GM12878 (cell line): Measurements from ENCODE around the gene LAP3. TPM values are rescaled to one million over a fixed set of nuclear protein-coding genes. Genes with fewer than 3 reads are reported as not detected.

Experiments
- ATAC-seq: fragments of 200-7000 bp; cut with Tn5 transposase; 3 replicates; pipeline ENCODE4 v1.9.1; 2020; ENCODE audit warnings: mild to moderate bottlenecking, moderate library complexity
- BruUV-seq: library from RNA; stranded (reverse); fragments of 400-500 nt; replicated peaks from 2 replicates; lab custom pipeline; 2021; lab: Mats Ljungman, UMichigan
- CTCF ChIA-PET: fragments of 300-600 bp; sonication (Branson Sonifier 250); formaldehyde crosslinking; extraction: SDS; loops from one replicate; lab custom pipeline; 2021; ENCODE audit warnings: inconsistent platforms; lab: Yijun Ruan, JAX
- POLR2A ChIA-PET: fragments of 350-600 bp; formaldehyde crosslinking; extraction: SDS; loops from one replicate; lab custom pipeline; 2021; ENCODE audit warnings: inconsistent platforms; lab: Charles Lee
- RAD21 ChIA-PET: fragments of 300-600 bp; sonication (Branson Sonifier 250); formaldehyde crosslinking; loops from one replicate; lab custom pipeline; 2023; ENCODE audit warnings: antibody characterized with exemption; ENCODE audit not compliant: unreplicated experiment; lab: Charles Lee
- SMC1A ChIA-PET: fragments of 300-600 bp; sonication (Branson Sonifier 250); formaldehyde crosslinking; loops from one replicate; lab custom pipeline; 2023; ENCODE audit not compliant: unreplicated experiment, uncharacterized antibody; lab: Charles Lee
- DNase-seq: peaks from one replicate; pipeline ENCODE4 v3.0.0-alpha.2; 2011; ENCODE audit warnings: low read depth, low spot score
- FAIRE-seq: peaks from 3 replicates; lab custom pipeline; 2011; peaks lifted over from hg19 to GRCh38; lab: Jason Lieb, UNC
- H2AFZ ChIP-seq: 2 replicates; pipeline ENCODE4 v1.6.0; 2011; ENCODE audit warnings: low read depth, low read length, control low read depth; ENCODE audit not compliant: control insufficient read depth
- H3K27ac ChIP-seq: 2 replicates; pipeline ENCODE4 v1.5.1; 2011; ENCODE audit warnings: control low read depth; ENCODE audit not compliant: control insufficient read depth, insufficient read depth
- H3K27me3 ChIP-seq, 2 experiments: replicated peaks in 1 of 2; 2 replicates each; pipeline versions ENCODE4 v1.6.0 to v1.6.1; 2011; ENCODE audit warnings: low read length in 1 of 2; ENCODE audit not compliant: control insufficient read depth in 2 of 2, insufficient read depth in 2 of 2
- H3K36me3 ChIP-seq, 2 experiments: 2 replicates each; pipeline ENCODE4 v1.5.1; 2011; ENCODE audit warnings: low read length in 1 of 2; ENCODE audit not compliant: control insufficient read depth in 2 of 2, insufficient read depth in 2 of 2
- H3K4me1 ChIP-seq: 2 replicates; pipeline ENCODE4 v1.6.1; 2011; ENCODE audit warnings: mild to moderate bottlenecking, low read length, moderate library complexity, mixed read lengths; ENCODE audit not compliant: control insufficient read depth, insufficient read depth
- H3K4me2 ChIP-seq: 2 replicates; pipeline ENCODE4 v1.6.0; 2011; ENCODE audit warnings: control low read depth; ENCODE audit not compliant: control insufficient read depth, insufficient read depth
- H3K4me3 ChIP-seq: fragments of 200-600 bp; sonication (generic); 2 replicates; pipeline ENCODE4 v1.5.1; 2016
- H3K79me2 ChIP-seq: 2 replicates; pipeline ENCODE4 v1.6.0; 2011; ENCODE audit warnings: low read length; ENCODE audit not compliant: control insufficient read depth, insufficient read depth
- H3K9ac ChIP-seq: 2 replicates; pipeline ENCODE4 v1.8.0; 2011; ENCODE audit warnings: low read length, control low read depth, mixed read lengths; ENCODE audit not compliant: control insufficient read depth, insufficient read depth
- H3K9me3 ChIP-seq: replicated peaks from 3 replicates; pipeline ENCODE4 v1.5.1; 2011; ENCODE audit warnings: mild to moderate bottlenecking, low read length; ENCODE audit not compliant: control insufficient read depth, insufficient read depth
- H4K20me1 ChIP-seq: 2 replicates; pipeline ENCODE4 v1.6.0; 2011; ENCODE audit not compliant: control insufficient read depth, insufficient read depth
- CEBPZ ChIP-seq: fragments of 150-350 bp; IDR thresholded peaks from 2 replicates; pipeline ENCODE4 v1.6.1; 2016; ENCODE audit warnings: low read depth, low read length
- CUX1 ChIP-seq: IDR thresholded peaks from 2 replicates; pipeline ENCODE4 v1.6.1; 2012; ENCODE audit warnings: improper control_type of control experiment, low read depth, low read length; ENCODE audit not compliant: insufficient replicate concordance
- ESRRA ChIP-seq: IDR thresholded peaks from 2 replicates; pipeline ENCODE4 v1.6.1; 2012; ENCODE audit warnings: mild to moderate bottlenecking, low read length, improper control_type of control experiment
- PAX5 ChIP-seq: IDR thresholded peaks from 2 replicates; pipeline ENCODE4 v1.6.1; 2011; ENCODE audit warnings: low read depth, low read length, borderline replicate concordance
- ZNF592 ChIP-seq: fragments of 450-650 bp; IDR thresholded peaks from 2 replicates; pipeline ENCODE4 v1.6.1; 2017; ENCODE audit warnings: mild to moderate bottlenecking, moderate library complexity
- WGBS: methylation state at CpG from one replicate; pipeline ENCODE4 v1.1.6; 2016; ENCODE audit warnings: low lambda C conversion rate; ENCODE audit not compliant: insufficient replicate concordance, insufficient coverage; ENCODE audit errors: missing lambda C conversion rate; 5-methylcytosine and 5-hydroxymethylcytosine counted together
- in situ Hi-C: fragments of 300-500 bp; cut with MboI; formaldehyde crosslinking; loops from 9 replicates; pipeline ENCODE4 v1.14.3; 2018; ENCODE audit warnings: mixed read lengths
- intact Hi-C: fragments of 100-400 bp; cut with micrococcal nuclease; formaldehyde crosslinking; loops from one replicate; pipeline ENCODE4 v1.14.2; 2022; ENCODE audit not compliant: unreplicated experiment
- polyA plus RNA-seq, 11 experiments: library from polyadenylated mRNA; depleted of rRNA in 4 of 11; unstranded in 6 of 11; stranded (reverse) in 5 of 11; fragments of >200 nt; fragmentation: Nextera tagmentation in 4 of 11; fragmentation: Illumina TruSeq in 1 of 11; extraction: Ambion mirVana in 4 of 11; extraction: Trizol in 1 of 11; gene quantifications; 1 replicate in 1 of 11; 2 replicates in 10 of 11; pipeline versions ENCODE4 v1.2.1 to v1.2.3, GENCODE V29; 2011 to 2016; ENCODE audit warnings: inconsistent platforms in 2 of 11, missing spikeins in 2 of 11, low read depth in 1 of 11
- total RNA-seq, 4 experiments: library from RNA; depleted of rRNA in 3 of 4; stranded (reverse); fragments of >200 nt in 3 of 4; fragmentation: Illumina TruSeq in 1 of 4; extraction: Trizol in 1 of 4; gene quantifications; 2 replicates each; pipeline versions ENCODE4 v1.2.1 to v1.2.3, GENCODE V29; 2013 to 2021
- TF ChIP-seq, protein P1 (sequence below): fragments of 450-650 bp; IDR thresholded peaks from 2 replicates; pipeline ENCODE4 v1.6.1; 2017; ENCODE audit warnings: mild to moderate bottlenecking, low read depth, inconsistent platforms; ENCODE audit not compliant: poor library complexity, severe bottlenecking

LAP3 gene
- total and polyA plus RNA-seq, 10 of the 15 experiments (the other 5 are each of a cell fraction or from before 2014, with no cell fraction given), result 134 to 249 (median 204) TPM

DNA sequence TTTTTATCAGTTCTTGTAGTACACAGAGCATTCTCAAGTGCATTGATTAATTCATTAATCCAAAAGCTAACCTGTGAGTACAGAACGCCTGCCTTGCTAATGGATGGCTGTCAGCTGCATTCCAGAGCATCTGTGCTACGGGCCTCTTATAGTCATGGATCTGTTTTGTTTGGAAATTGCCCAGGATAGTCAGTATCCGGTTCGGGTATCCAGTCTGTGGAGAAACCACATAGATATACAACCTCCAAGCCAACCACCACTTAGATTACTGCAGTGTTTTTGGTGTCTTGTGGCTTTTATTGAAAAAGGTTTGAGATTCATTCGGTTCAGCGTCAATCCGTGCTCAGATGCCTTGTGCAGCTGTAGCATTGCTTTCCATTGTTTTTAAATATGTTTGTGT, 4.0 kb downstream of the LAP3 start (continued):
- no peak for TF ChIP-seq ZNF592
- no peak for TF ChIP-seq ESRRA

DNA sequence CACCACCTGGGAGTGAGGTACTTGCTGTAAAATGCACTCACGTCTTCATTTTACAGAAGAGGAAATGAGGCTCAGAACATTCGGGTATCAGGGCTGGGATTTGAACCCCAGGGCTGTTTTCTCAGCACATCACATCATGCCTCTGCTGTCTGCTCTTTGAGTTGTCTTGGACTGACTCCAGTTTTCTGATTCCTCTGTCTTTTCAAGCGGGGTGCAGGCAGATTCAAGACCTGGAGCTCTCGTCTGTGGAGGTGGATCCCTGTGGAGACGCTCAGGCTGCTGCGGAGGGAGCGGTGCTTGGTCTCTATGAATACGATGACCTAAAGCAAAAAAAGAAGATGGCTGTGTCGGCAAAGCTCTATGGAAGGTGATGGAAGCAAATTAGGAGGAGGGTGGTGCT, 6.3 kb downstream of the LAP3 start:
- no peak overlapping the region for H3K4me2 ChIP-seq
- no peaks in the 10 kb centered on the region for H3K9me3 ChIP-seq
- in situ Hi-C loops (no loop called here), intact Hi-C loops (loop anchor here (1.0 kb wide), 1 partner anchor 9 kb away; no protein-coding TSS in a partner anchor)
- 93% methylated on average over 9 of the region's 9 CpGs for WGBS
- ChIA-PET POLR2A (interaction anchor here (1.4 kb wide), 1 partner anchor 32 kb away, joined by 3 read pairs; no protein-coding TSS in a partner anchor), SMC1A (interaction anchor here (1.4 kb wide), 1 partner anchor 12 kb away, joined by 4 read pairs; no protein-coding TSS in a partner anchor), CTCF (interaction anchor here (0.7 kb wide), 1 partner anchor 68 kb away, joined by 3 read pairs; no protein-coding TSS in a partner anchor), RAD21 (no interaction called here)
- no peaks in the 10 kb centered on the region for H4K20me1 ChIP-seq
- H3K36me3 ChIP-seq, result peaks cover 19 to 46% of the 10 kb centered on the region in 2 experiments
- DNase-seq (no peak), FAIRE-seq (no peak), ATAC-seq (no peak)
- H2AFZ ChIP-seq, result no peak overlapping the region
- no peaks in the 10 kb centered on the region for H3K27me3 ChIP-seq
- H3K9ac ChIP-seq, result no peak overlapping the region
- no peak overlapping the region for H3K4me3 ChIP-seq
- H3K79me2 ChIP-seq, result peaks cover 31% of the 10 kb centered on the region
- H3K4me1 ChIP-seq, result no peaks in the 10 kb centered on the region
- no TSS peak for BruUV-seq
- no peak overlapping the region for H3K27ac ChIP-seq
- TF ChIP-seq CEBPZ, result no peak
- TF ChIP-seq CUX1, result no peak
- no peak for TF ChIP-seq PAX5
- TF ChIP-seq, protein P1, sequence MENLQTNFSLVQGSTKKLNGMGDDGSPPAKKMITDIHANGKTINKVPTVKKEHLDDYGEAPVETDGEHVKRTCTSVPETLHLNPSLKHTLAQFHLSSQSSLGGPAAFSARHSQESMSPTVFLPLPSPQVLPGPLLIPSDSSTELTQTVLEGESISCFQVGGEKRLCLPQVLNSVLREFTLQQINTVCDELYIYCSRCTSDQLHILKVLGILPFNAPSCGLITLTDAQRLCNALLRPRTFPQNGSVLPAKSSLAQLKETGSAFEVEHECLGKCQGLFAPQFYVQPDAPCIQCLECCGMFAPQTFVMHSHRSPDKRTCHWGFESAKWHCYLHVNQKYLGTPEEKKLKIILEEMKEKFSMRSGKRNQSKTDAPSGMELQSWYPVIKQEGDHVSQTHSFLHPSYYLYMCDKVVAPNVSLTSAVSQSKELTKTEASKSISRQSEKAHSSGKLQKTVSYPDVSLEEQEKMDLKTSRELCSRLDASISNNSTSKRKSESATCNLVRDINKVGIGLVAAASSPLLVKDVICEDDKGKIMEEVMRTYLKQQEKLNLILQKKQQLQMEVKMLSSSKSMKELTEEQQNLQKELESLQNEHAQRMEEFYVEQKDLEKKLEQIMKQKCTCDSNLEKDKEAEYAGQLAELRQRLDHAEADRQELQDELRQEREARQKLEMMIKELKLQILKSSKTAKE, result no peak
